ENCODE results near the gene RETN.

DNA sequence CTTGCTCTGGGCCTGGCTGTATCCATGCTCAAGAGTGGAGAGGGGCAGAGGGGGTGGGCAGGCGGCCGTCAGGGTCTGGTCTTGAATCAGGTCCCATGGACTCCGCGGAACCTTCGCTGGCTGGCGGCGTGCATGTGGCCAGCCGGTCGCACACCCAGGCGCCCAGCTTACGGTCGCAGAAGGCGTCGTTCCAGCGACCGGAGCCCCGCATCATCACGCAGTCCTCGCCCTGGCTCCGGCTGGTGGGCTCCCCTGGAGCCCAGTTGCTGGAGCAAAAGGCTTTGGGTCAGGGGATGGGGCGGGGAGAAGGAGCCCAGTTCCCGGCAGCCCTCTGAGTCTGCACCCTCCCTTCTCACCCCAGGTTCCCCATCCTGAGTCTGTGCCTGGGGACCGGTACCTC, 20.3 kb downstream of the RETN start:
- TF ChIP-seq POLR2A (IDR thresholded peaks at IDR 0.05; ENCODE audit: low read depth, low read length) (no peak), TAF1 (IDR thresholded peaks at IDR 0.05; ENCODE audit: borderline replicate concordance, low read depth, low read length) (no peak)

Data from GM12892 (cell line).